OCI-LY3 (cell line): ENCODE data around the gene ADPRM.

Source experiments
- H2AFZ ChIP-seq: fragments of 200-600, 300-600 bp; shearing (Covaris generic); 2 replicates; pipeline ENCODE4 v1.6.0; 2014; ENCODE audit warnings: antibody characterized with exemption, low read depth, low read length
- H3K27ac ChIP-seq: fragments of 200-600, 300-600 bp; sonication (generic); 2 replicates; pipeline ENCODE4 v1.5.1; 2014; ENCODE audit warnings: mild to moderate bottlenecking, low read length, moderate library complexity, mixed read lengths
- H3K27me3 ChIP-seq: fragments of 200-600, 300-600 bp; sonication (generic); 2 replicates; pipeline ENCODE4 v1.6.1; 2014; ENCODE audit warnings: low read depth, low read length, mixed read lengths
- H3K36me3 ChIP-seq: fragments of 200-600, 300-600 bp; sonication (generic); replicated peaks from 2 replicates; pipeline ENCODE3; 2014; ENCODE audit warnings: low read depth, low read length, mixed read lengths
- H3K4me1 ChIP-seq: fragments of 300-600, 200-600 bp; sonication (generic); 2 replicates; pipeline ENCODE4 v1.6.1; 2014; ENCODE audit warnings: low read length, mixed read lengths
- H3K4me2 ChIP-seq: fragments of 200-600, 300-600 bp; sonication (generic); 2 replicates; pipeline ENCODE4 v1.6.1; 2014; ENCODE audit warnings: low read length, mixed read lengths
- H3K4me3 ChIP-seq: fragments of 300-600, 200-600 bp; sonication (generic); 2 replicates; pipeline ENCODE4 v1.5.1; 2014; ENCODE audit warnings: antibody characterized with exemption, mild to moderate bottlenecking, low read length, moderate library complexity
- H3K79me2 ChIP-seq: fragments of 300-600, 200-600 bp; shearing (Covaris generic); 2 replicates; pipeline ENCODE4 v1.6.1; 2014; ENCODE audit warnings: mild to moderate bottlenecking, low read length, mixed read lengths
- H3K9ac ChIP-seq: fragments of 300-600, 200-600 bp; shearing (Covaris generic); 2 replicates; pipeline ENCODE4 v1.6.0; 2014; ENCODE audit warnings: mild to moderate bottlenecking, low read length, moderate library complexity
- H3K9me3 ChIP-seq: fragments of 200-600, 300-600 bp; shearing (Covaris generic); 2 replicates; pipeline ENCODE4 v1.6.1; 2014; ENCODE audit warnings: low read length, mixed read lengths; ENCODE audit not compliant: insufficient read depth
- H4K20me1 ChIP-seq: fragments of 200-600, 300-600 bp; sonication (generic); 2 replicates; pipeline ENCODE4 v1.6.1; 2016; ENCODE audit warnings: low read length, mixed read lengths; ENCODE audit not compliant: insufficient read depth
- EZH2phosphoT487 ChIP-seq: fragments of 200-600 bp; shearing (Covaris generic); IDR thresholded peaks from 2 replicates; pipeline ENCODE4 v1.6.1; 2018; ENCODE audit warnings: antibody characterized with exemption, mixed run types, low read depth
- TF ChIP-seq, protein P1 (sequence below): fragments of 200-600, 300-600 bp; sonication (generic); IDR thresholded peaks from 2 replicates; pipeline ENCODE4 v1.5.1; 2014; ENCODE audit warnings: antibody characterized with exemption, low read length, low read depth

Gene ADPRM

DNA sequence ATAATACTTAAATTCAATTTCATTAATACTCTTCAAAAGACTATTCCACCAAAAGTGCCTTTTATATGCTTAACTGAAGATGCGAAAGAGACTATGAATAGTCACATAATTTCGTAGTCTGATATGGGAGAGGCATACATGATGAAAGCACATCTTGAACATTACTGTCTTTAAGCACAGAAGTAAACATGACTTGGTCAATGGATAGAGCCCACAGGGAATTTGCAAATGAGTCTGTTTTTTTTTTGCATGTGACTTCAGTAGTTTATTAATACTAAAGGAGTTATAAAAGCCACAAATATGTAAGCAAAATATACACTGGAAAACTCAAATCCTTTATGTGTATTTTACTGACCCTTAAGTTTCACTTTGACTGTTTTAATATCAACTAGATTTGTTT lies 15.9 kb downstream of the ADPRM start:
- H3K4me3 ChIP-seq: no peak overlapping the region
- no peaks in the 10 kb centered on the region for H3K27me3 ChIP-seq
- H3K79me2 ChIP-seq: no peaks in the 10 kb centered on the region
- H4K20me1 ChIP-seq: no peaks in the 10 kb centered on the region
- H3K27ac ChIP-seq: no peak overlapping the region
- H3K36me3 ChIP-seq: peaks cover 9% of the 10 kb centered on the region
- H2AFZ ChIP-seq: no peak overlapping the region
- no peak overlapping the region for H3K4me2 ChIP-seq
- TF ChIP-seq, protein P1, sequence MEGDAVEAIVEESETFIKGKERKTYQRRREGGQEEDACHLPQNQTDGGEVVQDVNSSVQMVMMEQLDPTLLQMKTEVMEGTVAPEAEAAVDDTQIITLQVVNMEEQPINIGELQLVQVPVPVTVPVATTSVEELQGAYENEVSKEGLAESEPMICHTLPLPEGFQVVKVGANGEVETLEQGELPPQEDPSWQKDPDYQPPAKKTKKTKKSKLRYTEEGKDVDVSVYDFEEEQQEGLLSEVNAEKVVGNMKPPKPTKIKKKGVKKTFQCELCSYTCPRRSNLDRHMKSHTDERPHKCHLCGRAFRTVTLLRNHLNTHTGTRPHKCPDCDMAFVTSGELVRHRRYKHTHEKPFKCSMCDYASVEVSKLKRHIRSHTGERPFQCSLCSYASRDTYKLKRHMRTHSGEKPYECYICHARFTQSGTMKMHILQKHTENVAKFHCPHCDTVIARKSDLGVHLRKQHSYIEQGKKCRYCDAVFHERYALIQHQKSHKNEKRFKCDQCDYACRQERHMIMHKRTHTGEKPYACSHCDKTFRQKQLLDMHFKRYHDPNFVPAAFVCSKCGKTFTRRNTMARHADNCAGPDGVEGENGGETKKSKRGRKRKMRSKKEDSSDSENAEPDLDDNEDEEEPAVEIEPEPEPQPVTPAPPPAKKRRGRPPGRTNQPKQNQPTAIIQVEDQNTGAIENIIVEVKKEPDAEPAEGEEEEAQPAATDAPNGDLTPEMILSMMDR: no peak
- no peak for TF ChIP-seq EZH2phosphoT487
- H3K4me1 ChIP-seq: no peaks in the 10 kb centered on the region
- no peaks in the 10 kb centered on the region for H3K9me3 ChIP-seq
- no peak overlapping the region for H3K9ac ChIP-seq

GRCh38 chr17:10716218-10716617 lies 18.8 kb downstream of the ADPRM start:
- no peak overlapping the region for H2AFZ ChIP-seq
- no peaks in the 10 kb centered on the region for H3K79me2 ChIP-seq
- no peaks in the 10 kb centered on the region for H3K9me3 ChIP-seq
- no peaks in the 10 kb centered on the region for H4K20me1 ChIP-seq
- H3K4me1 ChIP-seq: no peaks in the 10 kb centered on the region
- no peaks in the 10 kb centered on the region for H3K27me3 ChIP-seq
- H3K27ac ChIP-seq: no peak overlapping the region
- no peak overlapping the region for H3K4me2 ChIP-seq
- H3K9ac ChIP-seq: no peak overlapping the region
- peaks cover 8% of the 10 kb centered on the region for H3K36me3 ChIP-seq
- TF ChIP-seq, protein P1: no peak
- H3K4me3 ChIP-seq: no peak overlapping the region

DNA sequence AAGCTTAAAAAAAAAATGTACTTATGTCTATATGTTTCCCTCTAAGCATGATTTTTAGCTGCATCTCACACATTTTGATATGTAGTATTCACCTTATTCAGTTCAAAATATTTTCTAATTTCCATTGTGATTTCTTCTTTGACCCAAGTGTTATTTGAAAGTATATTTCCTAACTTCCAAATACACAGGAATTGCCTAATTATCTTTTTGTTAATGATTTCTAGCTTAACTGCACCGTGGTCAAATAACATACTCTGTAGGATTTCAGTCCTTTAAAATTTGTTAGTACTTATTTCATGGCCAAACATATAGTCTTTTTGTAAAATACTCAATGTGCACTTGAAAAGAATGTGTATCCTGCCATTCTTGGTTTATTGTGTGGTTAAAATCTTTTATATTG lies 21.2 kb downstream of the ADPRM start:
- H3K79me2 ChIP-seq: no peaks in the 10 kb centered on the region
- H4K20me1 ChIP-seq: no peaks in the 10 kb centered on the region
- H3K4me1 ChIP-seq: no peaks in the 10 kb centered on the region
- H3K27ac ChIP-seq: no peak overlapping the region
- H3K9ac ChIP-seq: no peak overlapping the region
- no peaks in the 10 kb centered on the region for H3K36me3 ChIP-seq
- TF ChIP-seq EZH2phosphoT487: no peak
- TF ChIP-seq, protein P1: no peak
- H2AFZ ChIP-seq: no peak overlapping the region
- H3K4me2 ChIP-seq: no peak overlapping the region
- no peaks in the 10 kb centered on the region for H3K9me3 ChIP-seq
- H3K4me3 ChIP-seq: no peak overlapping the region
- H3K27me3 ChIP-seq: no peaks in the 10 kb centered on the region

DNA sequence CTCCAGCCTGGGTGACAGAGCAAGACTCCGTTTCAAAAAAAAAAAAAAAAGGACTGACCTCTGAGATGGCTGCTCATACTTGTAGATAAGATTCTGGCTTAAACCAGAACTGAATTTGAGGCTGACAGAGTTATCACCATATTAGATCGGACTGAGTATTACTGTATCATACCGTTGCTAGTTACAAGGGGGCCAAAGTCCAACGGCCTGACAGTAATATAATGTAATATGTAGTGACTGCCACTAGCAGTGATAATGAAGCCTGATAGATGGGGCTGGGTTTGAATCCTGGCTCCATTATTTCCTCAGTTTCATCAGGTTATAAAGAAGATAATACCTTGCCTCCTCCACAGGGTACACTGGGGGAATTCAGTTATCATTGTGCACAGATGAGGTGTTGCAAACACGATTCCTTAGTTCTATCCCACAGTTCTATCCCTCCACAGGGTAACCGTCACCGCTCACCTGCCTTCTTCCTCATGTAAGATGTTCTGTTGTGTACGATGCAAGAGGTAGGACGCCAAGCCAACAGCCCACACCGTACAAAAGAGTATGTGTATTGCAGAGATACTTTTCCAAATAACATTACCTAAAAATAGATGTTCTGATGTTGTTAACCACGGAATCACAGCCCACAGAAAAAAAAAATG lies 27.3 kb downstream of the ADPRM start:
- Histone ChIP-seq H3K27ac (no peak overlapping the region), H3K9me3 (no peaks in the 10 kb centered on the region), H3K79me2 (no peaks in the 10 kb centered on the region), H3K4me3 (no peak overlapping the region), H2AFZ (no peak overlapping the region), H4K20me1 (no peaks in the 10 kb centered on the region), H3K4me1 (no peaks in the 10 kb centered on the region), H3K36me3 (no peaks in the 10 kb centered on the region), H3K27me3 (no peaks in the 10 kb centered on the region), H3K9ac (no peak overlapping the region), H3K4me2 (no peak overlapping the region)
- TF ChIP-seq EZH2phosphoT487: no peak
- TF ChIP-seq, protein P1: no peak
